CD4-positive, alpha-beta T cell (primary cell): ENCODE measurements around the gene FGF10. TPM values are rescaled to one million over a fixed set of nuclear protein-coding genes. Genes with fewer than 3 reads are reported as not detected.

Experiments
- ATAC-seq: fragments of 200-7000 bp; cut with Tn5 transposase; one replicate; pipeline ENCODE4 v1.10.0; 2022; ENCODE audit warnings: mild to moderate bottlenecking; ENCODE audit not compliant: poor library complexity
- CTCF ChIA-PET: fragments of 350-600 bp; sonication (Branson Sonifier 250); formaldehyde crosslinking; loops from one replicate; lab custom pipeline; 2021; ENCODE audit warnings: antibody characterized with exemption, inconsistent platforms; lab: Charles Lee
- POLR2A ChIA-PET: fragments of 350-600 bp; sonication (Branson Sonifier 250); formaldehyde crosslinking; loops from one replicate; lab custom pipeline; 2021; ENCODE audit warnings: antibody characterized with exemption, inconsistent platforms; lab: Charles Lee
- DNase-seq, 14 experiments: peaks; one replicate each; pipeline ENCODE4 v3.0.0-alpha.2; 2013 to 2020; ENCODE audit warnings: mixed read lengths in 2 of 14
- H3K27ac ChIP-seq, 2 donors: one replicate each; pipeline versions ENCODE4 v1.5.1 to v1.7.0; 2013; ENCODE audit warnings: low read length in 2 of 2, low read depth in 1 of 2, mild to moderate bottlenecking in 1 of 2
- H3K27me3 ChIP-seq, 2 experiments: 1 replicate in 1 of 2; 2 replicates in 1 of 2; pipeline versions ENCODE4 v1.6.1 to v1.7.0; 2013; ENCODE audit warnings: low read length in 2 of 2, control low read depth in 1 of 2, mild to moderate bottlenecking in 1 of 2, moderate library complexity in 1 of 2; ENCODE audit not compliant: insufficient read depth in 2 of 2, control insufficient read depth in 1 of 2
- H3K36me3 ChIP-seq: one replicate; pipeline ENCODE4 v1.6.1; 2013; ENCODE audit warnings: low read length, control low read depth; ENCODE audit not compliant: insufficient read depth
- H3K4me1 ChIP-seq: one replicate; pipeline ENCODE4 v1.6.1; 2013; ENCODE audit warnings: low read length, control low read depth; ENCODE audit not compliant: insufficient read depth
- H3K4me3 ChIP-seq: one replicate; pipeline ENCODE4 v1.5.1; 2013; ENCODE audit warnings: mild to moderate bottlenecking, low read length, moderate library complexity
- H3K9me3 ChIP-seq, 2 experiments: 1 replicate in 1 of 2; 2 replicates in 1 of 2; pipeline versions ENCODE4 v1.6.1 to v1.7.0; 2013; ENCODE audit warnings: low read length in 2 of 2, mild to moderate bottlenecking in 2 of 2, control low read depth in 1 of 2, moderate library complexity in 1 of 2; ENCODE audit not compliant: control insufficient read depth in 1 of 2, insufficient read depth in 1 of 2
- H3K27ac Mint-ChIP-seq: one replicate; pipeline ENCODE4 v1.8.0; 2020; ENCODE audit warnings: mixed read lengths
- H3K27me3 Mint-ChIP-seq: one replicate; pipeline ENCODE4 v1.8.0; 2021; ENCODE audit warnings: mixed read lengths
- H3K36me3 Mint-ChIP-seq: one replicate; pipeline ENCODE4 v1.8.0; 2021; ENCODE audit warnings: low read depth, mixed read lengths
- H3K4me1 Mint-ChIP-seq: one replicate; pipeline ENCODE4 v1.8.0; 2021; ENCODE audit warnings: low read depth, mixed read lengths
- H3K4me3 Mint-ChIP-seq: one replicate; pipeline ENCODE4 v1.8.0; 2020; ENCODE audit warnings: mild to moderate bottlenecking, mixed read lengths
- H3K9me3 Mint-ChIP-seq: one replicate; pipeline ENCODE4 v1.8.0; 2020; ENCODE audit warnings: mixed read lengths
- intact Hi-C, 2 experiments: fragments of 100-400 bp; cut with DNase I in 1 of 2; cut with micrococcal nuclease in 1 of 2; formaldehyde crosslinking; loops; one replicate each; pipeline versions ENCODE4 v1.15.1 to v1.9.0; 2023 to 2025; cut with DNase I, micrococcal nuclease
- total RNA-seq, 174 experiments: library from RNA in 2 of 174; stranded (reverse) in 2 of 174; gene quantifications; one replicate each; pipeline ENCODE4 v1.2.3 and lab custom pipeline; 2021 to 2026
- TF ChIP-seq, protein P1 (sequence below): fragments of 200-600 bp; IDR thresholded peaks from one replicate; pipeline ENCODE4 v1.8.0; 2022; ENCODE audit warnings: antibody characterized with exemption, mild to moderate bottlenecking

The FGF10 gene
- total RNA-seq, 2 experiments from 2014 or later, result not detected

DNA sequence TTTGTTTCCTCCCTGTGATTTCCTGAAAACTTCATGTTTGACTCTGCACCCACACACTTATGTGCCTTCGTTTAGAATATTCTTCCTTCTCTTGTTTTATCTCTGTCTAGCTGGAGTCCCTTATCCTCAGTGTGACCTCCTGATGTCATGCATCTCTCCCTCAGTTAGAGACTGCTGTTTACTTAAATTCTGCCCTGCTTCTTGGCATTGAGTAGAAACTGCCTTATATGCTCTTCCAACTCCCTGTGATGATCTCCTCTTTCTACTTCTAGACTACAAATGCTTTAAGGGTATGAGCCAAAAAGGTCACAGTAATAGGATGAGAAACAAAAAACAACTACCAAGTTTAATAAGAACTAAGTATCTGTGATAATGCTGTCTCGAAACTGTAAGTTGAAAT is 12.2 kb downstream of the FGF10 start:
- peaks cover 8% of the 10 kb centered on the region for H3K9me3 Mint-ChIP-seq
- Histone ChIP-seq H3K4me3 (no peak overlapping the region), H3K27me3 (no peaks in the 10 kb centered on the region), H3K4me1 (no peaks in the 10 kb centered on the region), H3K36me3 (no peaks in the 10 kb centered on the region), H3K27ac (no peak overlapping the region), H3K9me3 (peaks cover 0 to 4% of the 10 kb centered on the region in 2 experiments)
- TF ChIP-seq, protein P1, sequence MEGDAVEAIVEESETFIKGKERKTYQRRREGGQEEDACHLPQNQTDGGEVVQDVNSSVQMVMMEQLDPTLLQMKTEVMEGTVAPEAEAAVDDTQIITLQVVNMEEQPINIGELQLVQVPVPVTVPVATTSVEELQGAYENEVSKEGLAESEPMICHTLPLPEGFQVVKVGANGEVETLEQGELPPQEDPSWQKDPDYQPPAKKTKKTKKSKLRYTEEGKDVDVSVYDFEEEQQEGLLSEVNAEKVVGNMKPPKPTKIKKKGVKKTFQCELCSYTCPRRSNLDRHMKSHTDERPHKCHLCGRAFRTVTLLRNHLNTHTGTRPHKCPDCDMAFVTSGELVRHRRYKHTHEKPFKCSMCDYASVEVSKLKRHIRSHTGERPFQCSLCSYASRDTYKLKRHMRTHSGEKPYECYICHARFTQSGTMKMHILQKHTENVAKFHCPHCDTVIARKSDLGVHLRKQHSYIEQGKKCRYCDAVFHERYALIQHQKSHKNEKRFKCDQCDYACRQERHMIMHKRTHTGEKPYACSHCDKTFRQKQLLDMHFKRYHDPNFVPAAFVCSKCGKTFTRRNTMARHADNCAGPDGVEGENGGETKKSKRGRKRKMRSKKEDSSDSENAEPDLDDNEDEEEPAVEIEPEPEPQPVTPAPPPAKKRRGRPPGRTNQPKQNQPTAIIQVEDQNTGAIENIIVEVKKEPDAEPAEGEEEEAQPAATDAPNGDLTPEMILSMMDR, result no peak
- DNase-seq, result no peak
- H3K27ac Mint-ChIP-seq, result no peak overlapping the region
- H3K4me3 Mint-ChIP-seq, result no peak overlapping the region
- no peak for ATAC-seq
- ChIA-PET POLR2A (no interaction called here), CTCF (interaction anchor here (0.7 kb wide), 1 partner anchor 1526 kb away, joined by 3 read pairs; no protein-coding TSS in a partner anchor)
- H3K4me1 Mint-ChIP-seq, result no peaks in the 10 kb centered on the region
- intact Hi-C loops, result no loop called here
- H3K36me3 Mint-ChIP-seq, result no peaks in the 10 kb centered on the region
- H3K27me3 Mint-ChIP-seq, result no peaks in the 10 kb centered on the region

DNA sequence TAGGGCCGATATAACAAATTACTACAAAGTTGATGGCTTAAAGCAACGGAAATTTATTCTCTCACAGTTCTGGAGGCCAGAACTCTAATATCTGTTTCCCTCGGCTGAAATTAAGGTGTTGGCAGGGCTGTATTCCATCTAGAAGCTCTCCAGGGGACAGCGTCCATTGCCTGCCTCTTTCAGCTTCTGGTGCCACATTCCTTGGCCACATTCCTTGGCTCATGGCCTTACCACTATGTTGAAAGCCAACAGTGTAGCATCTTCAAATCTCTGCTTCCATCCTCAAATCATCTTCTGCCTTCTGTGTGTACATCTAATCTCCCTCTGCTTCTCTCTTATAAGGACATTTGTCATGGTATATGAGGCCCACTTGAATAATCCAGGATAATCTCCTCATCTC is 17.2 kb downstream of the FGF10 start:
- no peaks in the 10 kb centered on the region for H3K4me1 Mint-ChIP-seq
- H3K4me3 ChIP-seq, result no peak overlapping the region
- ChIA-PET POLR2A (no interaction called here), CTCF (no interaction called here)
- DNase-seq (no peak), ATAC-seq (no peak)
- H3K9me3 Mint-ChIP-seq, result peaks cover 2% of the 10 kb centered on the region
- no peaks in the 10 kb centered on the region for H3K36me3 Mint-ChIP-seq
- intact Hi-C loops, result no loop called here
- H3K36me3 ChIP-seq, result no peaks in the 10 kb centered on the region
- H3K27ac Mint-ChIP-seq, result no peak overlapping the region
- H3K27ac ChIP-seq, result no peak overlapping the region
- H3K4me3 Mint-ChIP-seq, result no peak overlapping the region
- H3K9me3 ChIP-seq, result no peaks in the 10 kb centered on the region
- no peaks in the 10 kb centered on the region for H3K27me3 ChIP-seq
- H3K27me3 Mint-ChIP-seq, result no peaks in the 10 kb centered on the region
- H3K4me1 ChIP-seq, result no peaks in the 10 kb centered on the region
- TF ChIP-seq, protein P1, result no peak

DNA sequence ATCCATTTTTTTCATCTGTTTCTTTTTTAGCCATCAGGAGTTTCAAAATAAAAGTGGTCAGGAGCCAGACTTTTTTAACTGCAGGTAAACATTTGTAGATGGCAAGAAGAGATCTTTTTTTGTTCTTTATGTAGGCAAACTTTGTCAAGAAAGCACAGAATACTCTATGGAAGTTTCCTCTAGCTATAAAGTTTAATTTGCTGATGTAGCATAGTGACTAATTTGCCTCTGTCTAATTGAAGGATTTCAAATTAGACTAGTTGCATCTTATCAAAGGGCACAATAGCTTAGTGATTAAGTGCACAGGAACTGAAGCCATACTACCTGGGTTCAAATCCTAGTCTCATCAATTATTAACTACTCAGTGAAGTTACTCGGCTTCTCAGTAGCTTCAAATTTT is 22.0 kb downstream of the FGF10 start:
- no peaks in the 10 kb centered on the region for H3K9me3 Mint-ChIP-seq
- H3K9me3 ChIP-seq, result no peaks in the 10 kb centered on the region
- ATAC-seq, result no peak
- H3K4me3 Mint-ChIP-seq, result no peak overlapping the region
- TF ChIP-seq, protein P1, result no peak
- no peaks in the 10 kb centered on the region for H3K4me1 Mint-ChIP-seq
- H3K27me3 ChIP-seq, result no peaks in the 10 kb centered on the region
- no peak overlapping the region for H3K27ac ChIP-seq
- ChIA-PET POLR2A (no interaction called here), CTCF (no interaction called here)
- no peaks in the 10 kb centered on the region for H3K27me3 Mint-ChIP-seq
- no peaks in the 10 kb centered on the region for H3K36me3 ChIP-seq
- intact Hi-C loops, result no loop called here
- no peak overlapping the region for H3K4me3 ChIP-seq
- H3K36me3 Mint-ChIP-seq, result no peaks in the 10 kb centered on the region
- H3K4me1 ChIP-seq, result no peaks in the 10 kb centered on the region
- no peak for DNase-seq
- H3K27ac Mint-ChIP-seq, result no peak overlapping the region
